Activated T-cell treated with anti-CD3 and anti-CD28 coated beads, Interleukin-2, amount 50 U/mL, for 24 hours (primary cell): ENCODE measurements around the gene MBD3.
A peak's percentile ranks its signal among the peaks of the same experiment; 100 is the strongest.
"Not testable (repeated sequence)": the region's sequence is repeated elsewhere in the genome, so short reads cannot be mapped to it uniquely, and the experiment has no call there.

Source experiments
- DNase-seq: peaks from one replicate; pipeline ENCODE4 v3.0.0-alpha.2; 2020
- H3K27ac Mint-ChIP-seq: 2 replicates; pipeline ENCODE4 v1.8.0; 2020; ENCODE audit warnings: mild to moderate bottlenecking, mixed read lengths
- H3K27me3 Mint-ChIP-seq: 2 replicates; pipeline ENCODE4 v1.8.0; 2020; ENCODE audit warnings: mixed read lengths
- H3K36me3 Mint-ChIP-seq: 2 replicates; pipeline ENCODE4 v1.8.0; 2020; ENCODE audit warnings: low read depth, mixed read lengths
- H3K4me1 Mint-ChIP-seq: 2 replicates; pipeline ENCODE4 v1.8.0; 2020; ENCODE audit warnings: low read depth, mixed read lengths
- H3K4me3 Mint-ChIP-seq: 2 replicates; pipeline ENCODE4 v1.8.0; 2020; ENCODE audit warnings: mild to moderate bottlenecking, moderate library complexity, mixed read lengths
- H3K9me3 Mint-ChIP-seq: 2 replicates; pipeline ENCODE4 v1.8.0; 2020; ENCODE audit warnings: mixed read lengths

MBD3 gene

GRCh38 chr19:1592755-1593500, at the start of gene MBD3:
TSS of gene MBD3 (minus strand) at chr19:1592865. CDS start at chr19:1592631, 234 bp downstream.
- peaks cover 23% of the 10 kb centered on the region for H3K4me1 Mint-ChIP-seq
- H3K27me3 Mint-ChIP-seq: no peaks in the 10 kb centered on the region
- H3K9me3 Mint-ChIP-seq: no peaks in the 10 kb centered on the region
- peak within 1 kb of the TSS; percentile 94 for H3K4me3 Mint-ChIP-seq
- peak; percentile 91 for DNase-seq
- H3K27ac Mint-ChIP-seq: peak within 1 kb of the TSS; percentile 97
- peaks cover 74% of the 10 kb centered on the region for H3K36me3 Mint-ChIP-seq

- H3K9me3 Mint-ChIP-seq, H3K4me3 Mint-ChIP-seq, H3K4me1 Mint-ChIP-seq, H3K27ac Mint-ChIP-seq, DNase-seq, H3K27me3 Mint-ChIP-seq: not testable (repeated sequence)
- H3K36me3 Mint-ChIP-seq: peaks cover 95% of the 10 kb centered on the region
These were observed 48.3 kb upstream of the MBD3 start for GRCh38 chr19:1640893-1641448.

- H3K27me3 Mint-ChIP-seq: no peaks in the 10 kb centered on the region
- H3K9me3 Mint-ChIP-seq: no peaks in the 10 kb centered on the region
- no peak for DNase-seq
- peaks cover 5% of the 10 kb centered on the region for H3K4me1 Mint-ChIP-seq
- no peak overlapping the region for H3K4me3 Mint-ChIP-seq
- no peak overlapping the region for H3K27ac Mint-ChIP-seq
- H3K36me3 Mint-ChIP-seq: peaks cover 86% of the 10 kb centered on the region
These were observed 43.9 kb upstream of the MBD3 start for GRCh38 chr19:1636325-1637236.

GRCh38 chr19:1634938-1635243, 42.2 kb upstream of the MBD3 start:
- H3K4me1 Mint-ChIP-seq: peaks cover 4% of the 10 kb centered on the region

GRCh38 chr19:1634242-1634937, 41.7 kb upstream of the MBD3 start:
- no peak for DNase-seq
- Mint-ChIP-seq H3K27me3 (no peaks in the 10 kb centered on the region), H3K4me1 (peaks cover 4% of the 10 kb centered on the region), H3K36me3 (peaks cover 71% of the 10 kb centered on the region), H3K9me3 (no peaks in the 10 kb centered on the region), H3K27ac (no peak overlapping the region), H3K4me3 (no peak overlapping the region)

More at GRCh38 chr19:1634938-1635243, 42.2 kb upstream of the MBD3 start:
- peaks cover 76% of the 10 kb centered on the region for H3K36me3 Mint-ChIP-seq
- DNase-seq: no peak
- H3K4me3 Mint-ChIP-seq: no peak overlapping the region
- no peak overlapping the region for H3K27ac Mint-ChIP-seq
- no peaks in the 10 kb centered on the region for H3K27me3 Mint-ChIP-seq
- no peaks in the 10 kb centered on the region for H3K9me3 Mint-ChIP-seq

- Mint-ChIP-seq H3K36me3 (peaks cover 61% of the 10 kb centered on the region), H3K4me3 (no peak overlapping the region), H3K27me3 (no peaks in the 10 kb centered on the region), H3K27ac (no peak overlapping the region), H3K4me1 (peaks cover under 1% of the 10 kb centered on the region), H3K9me3 (no peaks in the 10 kb centered on the region)
- DNase-seq: no peak
These were observed 40.7 kb upstream of the MBD3 start for GRCh38 chr19:1633269-1633826.

GRCh38 chr19:1632462-1633268, 40.0 kb upstream of the MBD3 start:
- H3K27ac Mint-ChIP-seq: no peak overlapping the region
- peaks cover 54% of the 10 kb centered on the region for H3K36me3 Mint-ChIP-seq
- no peak overlapping the region for H3K4me3 Mint-ChIP-seq

GRCh38 chr19:1631557-1632100, 39.0 kb upstream of the MBD3 start:
- Mint-ChIP-seq H3K9me3 (no peaks in the 10 kb centered on the region), H3K27ac (no peak overlapping the region), H3K4me1 (no peaks in the 10 kb centered on the region), H3K4me3 (no peak overlapping the region), H3K27me3 (no peaks in the 10 kb centered on the region), H3K36me3 (peaks cover 44% of the 10 kb centered on the region)
- no peak for DNase-seq

More at GRCh38 chr19:1632462-1633268, 40.0 kb upstream of the MBD3 start:
- no peaks in the 10 kb centered on the region for H3K27me3 Mint-ChIP-seq
- no peaks in the 10 kb centered on the region for H3K4me1 Mint-ChIP-seq
- DNase-seq: no peak
- no peaks in the 10 kb centered on the region for H3K9me3 Mint-ChIP-seq

- peaks cover 41% of the 10 kb centered on the region for H3K36me3 Mint-ChIP-seq
- no peak overlapping the region for H3K4me3 Mint-ChIP-seq
- H3K27ac Mint-ChIP-seq: no peak overlapping the region
- no peaks in the 10 kb centered on the region for H3K27me3 Mint-ChIP-seq
- no peaks in the 10 kb centered on the region for H3K4me1 Mint-ChIP-seq
- no peak for DNase-seq
- H3K9me3 Mint-ChIP-seq: no peaks in the 10 kb centered on the region
These were observed 38.1 kb upstream of the MBD3 start for GRCh38 chr19:1630811-1631210.

- Mint-ChIP-seq H3K36me3 (peaks cover 39% of the 10 kb centered on the region), H3K27ac (no peak overlapping the region), H3K4me1 (no peaks in the 10 kb centered on the region), H3K9me3 (no peaks in the 10 kb centered on the region), H3K4me3 (no peak overlapping the region), H3K27me3 (no peaks in the 10 kb centered on the region)
- no peak for DNase-seq
These were observed 37.3 kb upstream of the MBD3 start for GRCh38 chr19:1630012-1630411.

- H3K27ac Mint-ChIP-seq: no peak overlapping the region
- no peak for DNase-seq
- H3K4me1 Mint-ChIP-seq: no peaks in the 10 kb centered on the region
- no peak overlapping the region for H3K4me3 Mint-ChIP-seq
- H3K27me3 Mint-ChIP-seq: no peaks in the 10 kb centered on the region
- peaks cover 41% of the 10 kb centered on the region for H3K36me3 Mint-ChIP-seq
- no peaks in the 10 kb centered on the region for H3K9me3 Mint-ChIP-seq
These were observed 36.7 kb upstream of the MBD3 start for GRCh38 chr19:1629256-1629808.

GRCh38 chr19:1627194-1627593, 34.5 kb upstream of the MBD3 start:
- Mint-ChIP-seq H3K36me3 (peaks cover 45% of the 10 kb centered on the region), H3K27me3 (no peaks in the 10 kb centered on the region), H3K27ac (no peak overlapping the region), H3K4me3 (no peak overlapping the region), H3K9me3 (no peaks in the 10 kb centered on the region), H3K4me1 (no peaks in the 10 kb centered on the region)
- no peak for DNase-seq

GRCh38 chr19:1626417-1627010, 33.8 kb upstream of the MBD3 start:
- Mint-ChIP-seq H3K4me1 (no peaks in the 10 kb centered on the region), H3K4me3 (no peak overlapping the region), H3K9me3 (no peaks in the 10 kb centered on the region), H3K36me3 (peaks cover 42% of the 10 kb centered on the region), H3K27ac (no peak overlapping the region), H3K27me3 (no peaks in the 10 kb centered on the region)
- no peak for DNase-seq
